ENCODE results near the gene RFK.

GRCh38 chr9:76349865-76350264 lies 44.4 kb downstream of the RFK start:
- TF ChIP-seq POLR2AphosphoS5 (IDR thresholded peaks at IDR 0.05; ENCODE audit: low read depth, low read length) (no peak), POLR2A (IDR thresholded peaks at IDR 0.05; ENCODE audit: low read depth, low read length) (no peak), TAF1 (IDR thresholded peaks at IDR 0.05; ENCODE audit: borderline replicate concordance, low read depth, low read length) (no peak)

Measured in GM12892 (cell line).